Neural crest cell (in vitro differentiated cells): ENCODE measurements around the gene HOGA1. TPM values are rescaled to one million over a fixed set of nuclear protein-coding genes. Genes with fewer than 3 reads are reported as not detected.

Source experiments
- DNase-seq: peaks from one replicate; pipeline ENCODE4 v3.0.0; 2021; ENCODE audit warnings: low read depth, mixed read lengths, low spot score
- H3K27ac Mint-ChIP-seq: one replicate; pipeline ENCODE4 v1.8.0; 2021; ENCODE audit warnings: mild to moderate bottlenecking, mixed read lengths; ENCODE audit not compliant: unreplicated experiment
- H3K27me3 Mint-ChIP-seq: 2 replicates; pipeline ENCODE4 v1.8.0; 2021; ENCODE audit warnings: low read depth, mild to moderate bottlenecking, mixed read lengths
- H3K36me3 Mint-ChIP-seq: 2 replicates; pipeline ENCODE4 v1.8.0; 2021; ENCODE audit warnings: low read depth, mild to moderate bottlenecking, mixed read lengths
- H3K4me1 Mint-ChIP-seq: 2 replicates; pipeline ENCODE4 v1.8.0; 2021; ENCODE audit warnings: mixed read lengths
- H3K4me3 Mint-ChIP-seq: one replicate; pipeline ENCODE4 v1.8.0; 2021; ENCODE audit warnings: mild to moderate bottlenecking, mixed read lengths
- H3K9me3 Mint-ChIP-seq: 2 replicates; pipeline ENCODE4 v1.8.0; 2021; ENCODE audit warnings: mixed read lengths
- CTCF ChIP-seq: fragments of 200-600 bp; sonication (generic); conservative IDR thresholded peaks from 2 replicates; pipeline ENCODE4 v1.5.0; 2021; ENCODE audit warnings: antibody characterized with exemption, mild to moderate bottlenecking
- total RNA-seq: library from RNA; stranded (reverse); gene quantifications from 2 replicates; pipeline ENCODE4 v1.2.1, GENCODE V29; 2021

HOGA1 gene
- total RNA-seq, 1 donor from 2014 or later, result 0.23 TPM

DNA sequence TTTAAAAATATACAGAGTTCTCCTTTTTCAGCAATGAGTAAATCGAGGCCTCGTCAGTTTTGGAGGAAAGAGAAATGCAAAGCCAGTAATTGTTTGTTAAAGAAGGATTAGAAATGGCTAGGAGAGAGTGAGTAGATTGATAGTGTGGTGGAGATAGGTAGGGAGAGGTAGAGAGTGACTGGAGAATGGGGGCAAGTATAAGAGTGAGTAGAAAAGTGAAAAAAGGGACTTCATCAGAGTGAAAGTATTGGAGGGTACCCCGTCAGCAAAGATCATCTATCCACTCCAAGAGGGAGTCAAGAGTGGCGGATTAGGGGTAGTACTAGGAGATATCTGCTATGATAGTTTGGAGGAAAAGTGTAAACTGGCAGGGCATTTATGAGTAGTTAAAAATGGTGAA lies 20.9 kb upstream of the HOGA1 start:
- no peak for DNase-seq
- Mint-ChIP-seq H3K4me1 (peaks cover 8% of the 10 kb centered on the region), H3K27me3 (no peaks in the 10 kb centered on the region), H3K27ac (no peak overlapping the region), H3K9me3 (no peaks in the 10 kb centered on the region), H3K36me3 (no peaks in the 10 kb centered on the region), H3K4me3 (no peak overlapping the region)
- TF ChIP-seq CTCF, result no peak

GRCh38 chr10:97564776-97565175 lies 19.4 kb upstream of the HOGA1 start:
- H3K4me3 Mint-ChIP-seq, result no peak overlapping the region
- DNase-seq, result no peak
- H3K9me3 Mint-ChIP-seq, result no peaks in the 10 kb centered on the region
- peaks cover 8% of the 10 kb centered on the region for H3K4me1 Mint-ChIP-seq
- H3K36me3 Mint-ChIP-seq, result no peaks in the 10 kb centered on the region
- no peak overlapping the region for H3K27ac Mint-ChIP-seq
- no peaks in the 10 kb centered on the region for H3K27me3 Mint-ChIP-seq
- no peak for TF ChIP-seq CTCF

DNA sequence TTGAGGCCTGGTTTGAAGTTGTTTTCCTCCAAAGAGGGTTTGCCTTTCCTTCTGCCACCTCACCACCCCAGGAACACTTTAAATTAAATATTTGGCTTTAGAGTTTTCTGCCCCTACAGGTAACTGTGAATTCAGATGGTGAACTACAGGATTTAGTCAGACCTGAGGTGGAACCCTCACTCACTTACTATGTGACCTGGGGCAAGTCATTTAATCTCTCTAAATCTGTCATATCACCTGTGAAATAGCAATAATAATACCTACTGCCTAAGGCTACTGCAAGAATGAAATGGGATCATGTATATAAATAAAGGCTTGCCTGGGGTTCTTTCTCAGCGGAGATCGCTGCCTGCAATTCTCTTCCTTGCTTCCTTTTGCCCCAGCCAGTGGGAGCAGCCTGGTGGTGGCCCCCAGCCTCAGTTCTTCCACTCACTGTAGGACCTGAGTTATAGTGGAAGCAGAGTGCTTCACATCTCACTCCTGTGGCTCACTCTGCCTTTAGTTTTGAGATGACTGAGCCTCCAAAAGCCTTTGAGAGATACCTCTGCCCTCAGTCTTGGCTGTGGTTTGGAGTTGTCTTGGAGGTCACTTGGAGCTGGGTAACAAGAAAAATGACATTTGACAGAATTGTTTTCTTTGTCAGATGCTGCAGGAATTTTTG lies 17.7 kb upstream of the HOGA1 start:
- H3K4me1 Mint-ChIP-seq, result peaks cover 4% of the 10 kb centered on the region
- H3K36me3 Mint-ChIP-seq, result no peaks in the 10 kb centered on the region
- H3K27me3 Mint-ChIP-seq, result no peaks in the 10 kb centered on the region
- DNase-seq, result no peak
- TF ChIP-seq CTCF, result no peak
- no peak overlapping the region for H3K27ac Mint-ChIP-seq
- no peaks in the 10 kb centered on the region for H3K9me3 Mint-ChIP-seq
- H3K4me3 Mint-ChIP-seq, result no peak overlapping the region

DNA sequence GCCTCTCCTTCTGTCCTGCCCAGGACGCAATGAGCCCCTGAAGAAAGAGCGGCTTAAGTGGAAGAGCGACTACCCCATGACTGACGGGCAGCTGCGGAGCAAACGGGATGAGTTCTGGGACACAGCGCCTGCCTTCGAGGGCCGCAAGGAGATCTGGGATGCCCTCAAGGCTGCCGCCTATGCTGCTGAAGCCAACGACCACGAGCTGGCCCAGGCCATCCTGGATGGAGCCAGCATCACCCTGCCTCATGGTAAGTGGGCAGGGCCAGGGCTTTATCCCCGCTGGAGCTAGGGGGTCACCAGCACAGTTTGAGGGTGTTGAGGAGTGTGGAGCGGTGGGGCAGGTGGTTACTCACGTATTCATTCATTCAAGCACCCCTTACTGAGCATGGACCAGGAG lies 16.3 kb upstream of the HOGA1 start:
- no peaks in the 10 kb centered on the region for H3K36me3 Mint-ChIP-seq
- no peaks in the 10 kb centered on the region for H3K9me3 Mint-ChIP-seq
- H3K27ac Mint-ChIP-seq, result no peak overlapping the region
- H3K4me3 Mint-ChIP-seq, result no peak overlapping the region
- H3K4me1 Mint-ChIP-seq, result no peaks in the 10 kb centered on the region
- no peak for DNase-seq
- no peaks in the 10 kb centered on the region for H3K27me3 Mint-ChIP-seq
- no peak for TF ChIP-seq CTCF

GRCh38 chr10:97570146-97570788 lies 13.9 kb upstream of the HOGA1 start:
- H3K36me3 Mint-ChIP-seq, result no peaks in the 10 kb centered on the region
- no peaks in the 10 kb centered on the region for H3K27me3 Mint-ChIP-seq
- TF ChIP-seq CTCF, result no peak
- no peaks in the 10 kb centered on the region for H3K4me1 Mint-ChIP-seq
- H3K9me3 Mint-ChIP-seq, result no peaks in the 10 kb centered on the region
- no peak for DNase-seq
- no peak overlapping the region for H3K4me3 Mint-ChIP-seq
- no peak overlapping the region for H3K27ac Mint-ChIP-seq
